SK-MEL-5 (cell line): ENCODE data around the gene ZSCAN26. TPM values are rescaled to one million over a fixed set of nuclear protein-coding genes. Genes with fewer than 3 reads are reported as not detected.
A peak's percentile ranks its signal among the peaks of the same experiment; 100 is the strongest.
"Not testable (repeated sequence)": the region's sequence is repeated elsewhere in the genome, so short reads cannot be mapped to it uniquely, and the experiment has no call there.

Source experiments
- DNase-seq: peaks from one replicate; pipeline ENCODE4 v3.0.0-alpha.2; 2016; ENCODE audit warnings: low read depth, low spot score
- in situ Hi-C: cut with HindIII; loops from 2 replicates; pipeline ENCODE4 v1.10.0; 2016; ENCODE audit warnings: low sequenced_read_pairs, high pct_unique_total_duplicates, low pct_unique_long_range_greater_than_20kb
- small RNA-seq, 2 experiments: library from RNA; depleted of rRNA; stranded (forward); fragments of <200 nt; gene quantifications; one replicate each; pipeline ENCODE3, GENCODE V24; 2014
- total RNA-seq: library from RNA; depleted of rRNA; stranded (reverse); fragments of >200 nt; shearing (Covaris generic); gene quantifications from 2 replicates; pipeline ENCODE4 v1.2.3, GENCODE V29; 2014; rRNA removed

Gene ZSCAN26
- total RNA-seq, 1 experiment from 2014 or later, result 11.3 TPM

DNA sequence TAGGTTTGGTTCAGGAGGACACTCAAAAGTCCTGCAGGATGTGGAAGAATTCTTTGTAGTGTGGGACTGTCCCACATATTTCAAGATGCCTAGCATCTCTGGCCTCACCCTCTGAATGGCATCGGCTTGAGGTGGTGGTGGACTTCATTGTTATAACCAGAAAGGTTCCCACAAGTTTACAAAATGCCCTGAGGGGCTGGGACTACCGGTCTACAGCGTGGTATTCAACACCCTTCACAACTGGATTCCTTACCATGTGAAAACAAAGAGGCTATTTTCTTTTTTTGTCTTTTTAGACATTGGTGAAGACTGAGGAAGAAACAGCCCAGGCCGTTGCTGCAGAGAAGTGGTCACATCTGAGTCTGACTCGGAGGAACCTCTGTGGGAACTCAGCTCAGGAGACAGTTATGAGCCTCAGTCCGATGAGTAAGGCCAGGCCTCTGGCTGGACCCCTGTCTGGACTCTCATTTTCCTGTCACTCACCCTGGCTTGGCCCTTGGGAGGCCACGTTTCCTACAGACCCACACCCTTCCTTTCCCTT is 29.6 kb downstream of the ZSCAN26 start:
- in situ Hi-C loops, result no loop called here
- peak; percentile 55 for DNase-seq

DNA sequence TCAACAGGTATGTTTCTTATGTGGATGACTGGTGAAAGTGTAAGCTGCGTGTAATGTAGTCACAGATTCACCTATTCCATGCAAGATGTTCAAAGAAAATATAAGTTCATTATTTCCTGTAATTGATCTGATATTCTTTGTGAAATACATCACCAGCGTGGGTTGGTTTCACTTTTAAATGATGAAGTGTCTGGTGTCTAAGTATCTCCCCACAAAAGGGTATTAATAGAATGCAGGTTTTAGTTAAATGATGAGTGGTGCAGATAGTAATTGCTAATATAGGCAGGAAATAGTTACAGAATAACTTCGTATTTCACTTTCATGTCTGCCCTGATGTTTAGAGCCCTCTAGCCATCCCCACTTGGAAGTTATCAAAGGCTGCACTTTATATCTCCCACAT is 36.6 kb downstream of the ZSCAN26 start:
- DNase-seq, result no peak
- in situ Hi-C loops, result no loop called here

- in situ Hi-C loops, DNase-seq: not testable (repeated sequence)
These were observed 39.4 kb downstream of the ZSCAN26 start for GRCh38 chr6:28306363-28306762.

GRCh38 chr6:28311139-28311823 is 44.3 kb downstream of the ZSCAN26 start:
- in situ Hi-C loops, result no loop called here
- DNase-seq, result no peak

DNA sequence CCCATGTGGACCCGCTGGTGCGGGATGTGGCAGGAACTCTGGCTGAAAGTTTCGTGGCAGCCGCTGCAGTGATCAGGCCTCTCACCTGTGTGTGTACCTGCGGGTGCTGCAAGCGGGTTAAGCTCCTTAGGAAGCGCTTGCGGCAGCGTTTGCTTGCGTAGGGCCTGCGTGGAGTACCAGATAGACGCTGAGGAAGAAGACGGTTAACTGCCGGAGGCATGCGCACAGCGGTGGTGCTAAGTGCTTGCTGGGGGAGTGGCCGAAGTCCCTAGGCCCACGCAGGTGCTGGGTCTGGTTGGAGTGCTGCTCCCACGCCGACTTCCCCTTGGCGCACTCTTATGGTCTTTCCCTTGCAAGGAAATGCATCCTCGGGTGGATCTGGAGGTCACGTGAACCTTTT is 46.0 kb downstream of the ZSCAN26 start:
- in situ Hi-C loops, result no loop called here
- DNase-seq, result no peak

DNA sequence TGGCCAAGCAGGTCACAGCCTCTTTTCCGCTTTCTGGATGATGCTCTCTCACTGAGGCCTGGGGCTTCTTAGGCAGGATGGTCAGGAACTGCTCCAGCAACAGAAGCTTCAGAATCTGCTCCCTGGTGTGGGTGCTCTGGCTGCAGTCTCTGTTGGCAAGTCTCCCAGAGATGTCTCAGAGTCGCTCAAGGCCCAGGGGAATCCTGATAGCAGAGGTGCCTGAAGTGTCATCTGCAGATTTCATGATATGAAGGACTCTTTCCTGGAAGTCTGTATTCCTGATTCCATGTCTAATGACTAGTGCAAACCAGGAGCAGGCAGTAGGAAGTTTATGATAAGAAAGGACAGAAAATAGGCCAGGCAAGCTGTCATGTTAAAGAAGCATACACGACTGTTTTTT is 48.7 kb downstream of the ZSCAN26 start:
- in situ Hi-C loops, result no loop called here
- no peak for DNase-seq

DNA sequence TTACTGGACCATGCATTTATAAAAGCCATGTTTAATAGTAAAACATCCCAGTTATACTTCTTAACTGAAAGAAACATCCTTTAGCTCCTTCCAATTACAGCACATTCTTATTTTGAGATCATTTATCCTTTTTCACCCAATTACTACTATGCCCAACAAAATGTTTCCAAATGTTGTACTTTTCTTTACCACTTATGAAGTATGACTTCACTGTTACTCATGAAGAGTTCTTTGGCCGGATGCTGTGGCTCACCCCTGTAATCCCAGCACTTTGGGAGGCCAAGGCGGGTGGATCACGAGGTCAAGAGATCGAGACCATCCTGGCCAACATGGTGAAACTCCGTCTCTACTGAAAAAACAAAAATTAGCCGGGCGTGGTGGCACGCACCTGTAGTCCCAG is 50.9 kb downstream of the ZSCAN26 start:
- in situ Hi-C loops, DNase-seq: not testable (repeated sequence)

DNA sequence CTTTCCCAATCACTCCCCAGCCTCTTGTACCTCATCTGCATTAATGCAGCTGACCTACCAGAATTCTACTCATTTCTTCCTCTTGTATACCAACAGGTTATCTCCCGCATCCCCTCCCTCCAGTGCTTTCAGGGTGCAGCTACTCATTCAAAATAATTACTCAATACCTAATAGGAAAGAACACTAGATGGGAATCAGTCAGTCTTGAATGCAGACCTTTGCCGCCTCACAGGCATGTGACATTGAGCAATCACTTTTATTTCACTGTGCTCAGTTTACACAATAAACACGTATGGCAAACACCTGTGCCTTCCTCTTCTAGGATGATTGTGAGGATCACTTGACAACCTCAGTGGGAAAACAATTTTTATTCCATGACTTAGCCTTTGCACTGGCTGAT is 55.7 kb downstream of the ZSCAN26 start:
- in situ Hi-C loops, result no loop called here

DNA sequence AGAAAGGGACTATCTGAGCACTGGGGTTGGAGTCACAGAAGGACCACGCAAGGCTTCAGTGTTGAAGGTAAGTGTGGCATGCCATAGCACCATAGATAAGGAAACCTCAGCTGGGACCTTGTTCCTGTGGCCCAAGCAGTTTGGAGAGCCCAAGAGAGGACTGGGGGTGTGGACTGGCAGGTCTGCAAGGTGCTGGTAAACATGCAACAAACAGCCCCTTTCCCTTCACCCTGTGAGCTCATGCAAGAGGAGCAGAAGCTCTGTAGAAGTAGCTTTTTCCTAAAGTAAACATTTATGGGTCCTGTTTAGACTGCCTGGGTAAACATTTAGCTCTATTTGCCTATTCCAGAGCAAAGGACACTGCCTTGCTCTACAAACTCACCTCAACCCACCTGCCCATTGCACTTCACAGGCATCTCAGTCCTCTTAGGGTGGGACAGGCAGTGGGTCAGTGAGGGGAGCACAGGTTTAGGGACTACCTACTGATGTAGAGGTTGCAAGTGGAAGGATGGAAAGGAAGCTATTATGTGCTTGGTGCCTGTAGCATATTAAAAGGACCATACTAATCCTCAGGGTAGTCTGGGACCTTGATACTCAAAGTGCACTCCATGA is 57.0 kb downstream of the ZSCAN26 start:
- no peak for DNase-seq
- in situ Hi-C loops, result no loop called here

More for the DNA sequence above, 55.7 kb downstream of the ZSCAN26 start:
- no peak for DNase-seq

DNA sequence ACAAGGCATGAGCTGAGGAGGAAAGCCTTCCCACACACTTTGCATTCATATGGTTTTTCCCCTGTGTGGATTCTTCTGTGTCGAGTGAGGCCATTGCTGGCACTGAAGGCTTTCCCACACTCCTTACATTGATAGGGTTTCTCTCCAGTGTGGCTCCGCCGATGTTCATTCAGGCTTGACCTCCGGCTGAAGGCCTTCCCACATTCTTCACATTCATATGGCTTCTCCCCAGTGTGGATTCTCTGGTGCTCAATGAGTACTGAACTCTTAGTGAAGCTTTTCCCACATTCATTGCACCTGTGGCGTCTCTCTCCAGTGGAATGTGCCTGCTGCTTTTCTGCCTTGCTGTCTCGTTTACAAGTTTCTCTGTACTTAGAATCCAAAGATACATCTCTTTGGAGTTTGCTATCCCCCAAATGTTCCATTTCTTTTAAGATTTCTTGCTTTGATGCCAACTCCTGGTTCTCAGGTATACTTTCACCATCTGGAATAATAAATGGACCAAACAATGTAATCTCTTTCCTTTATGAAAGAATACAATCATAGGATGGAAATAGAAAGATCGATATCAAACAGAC is 59.5 kb downstream of the ZSCAN26 start:
- DNase-seq, result no peak
- in situ Hi-C loops, result no loop called here

Small RNAs within 50 kb of the gene (small RNA-seq; reads per million reads assigned to genes)
- gene AL021997.1 (0 reads per million in 2 experiments), gene AL021997.2 (0 reads per million in 2 experiments)

Other genes with a start within 250 kb of the ZSCAN26 start
- 0.19 and 0.37 TPM in 2 replicates for gene ZNF165, start 186.6 kb upstream of the ZSCAN26 start, total RNA-seq
- 1.7 and 2.1 TPM in 2 replicates for gene ZSCAN16, start 142.5 kb upstream of the ZSCAN26 start, total RNA-seq
- 12.7 and 12.9 TPM in 2 replicates for gene ZKSCAN8, start 125.3 kb upstream of the ZSCAN26 start, total RNA-seq
- 9.0 and 9.9 TPM in 2 replicates for gene ZSCAN9, start 41.9 kb upstream of the ZSCAN26 start, total RNA-seq
- 3.5 and 4.6 TPM in 2 replicates for gene ZKSCAN4, start 14.9 kb upstream of the ZSCAN26 start, total RNA-seq
- not detected in 2 replicates for gene NKAPL, start 7.8 kb upstream of the ZSCAN26 start, total RNA-seq
- gene PGBD1, start 14.4 kb downstream of the ZSCAN26 start, total RNA-seq, result 3.2 and 4.1 TPM in 2 replicates
- gene ZSCAN31, start 69.0 kb downstream of the ZSCAN26 start, total RNA-seq, result 2.3 and 4.3 TPM in 2 replicates
- 4.0 TPM in 2 replicates for gene ZKSCAN3, start 82.8 kb downstream of the ZSCAN26 start, total RNA-seq
- 1.6 and 1.8 TPM in 2 replicates for gene ZSCAN12, start 132.6 kb downstream of the ZSCAN26 start, total RNA-seq
- 1.9 and 4.6 TPM in 2 replicates for gene ZSCAN23, start 176.3 kb downstream of the ZSCAN26 start, total RNA-seq
- gene GPX6, start 248.7 kb downstream of the ZSCAN26 start, total RNA-seq, result not detected in 2 replicates